Cardiac fibroblast (primary cell): ENCODE results near the gene SEPTIN8.

Experiments
- DNase-seq, 2 donors: peaks; one replicate each; pipeline versions ENCODE4 v3.0.0 to v3.0.0-alpha.2; 2010; ENCODE audit warnings: low read depth in 2 of 2
- H3K4me3 ChIP-seq, 2 donors: replicated peaks in 1 of 2; 1 replicate in 1 of 2; 2 replicates in 1 of 2; pipeline ENCODE4 v1.5.1; 2011; ENCODE audit warnings: low read depth in 2 of 2, low read length in 2 of 2, mild to moderate bottlenecking in 2 of 2, moderate library complexity in 1 of 2
- CTCF ChIP-seq: IDR thresholded peaks from one replicate; pipeline ENCODE4 v1.5.1; 2011; ENCODE audit warnings: low read depth, mild to moderate bottlenecking, low read length, inconsistent platforms

The SEPTIN8 gene

GRCh38 chr5:132742626-132743025, 34.4 kb downstream of the SEPTIN8 start:
- no peak overlapping the region for H3K4me3 ChIP-seq
- no peak for DNase-seq
- no peak for TF ChIP-seq CTCF

GRCh38 chr5:132742158-132742557, 34.9 kb downstream of the SEPTIN8 start:
- TF ChIP-seq CTCF = no peak
- no peak for DNase-seq
- no peak overlapping the region for H3K4me3 ChIP-seq

GRCh38 chr5:132739232-132739631, 37.8 kb downstream of the SEPTIN8 start:
- H3K4me3 ChIP-seq = no peak overlapping the region
- DNase-seq = no peak
- TF ChIP-seq CTCF = no peak

GRCh38 chr5:132737982-132738681, 38.9 kb downstream of the SEPTIN8 start:
- no peak for TF ChIP-seq CTCF
- DNase-seq = no peak
- H3K4me3 ChIP-seq = no peak overlapping the region

GRCh38 chr5:132736853-132737833, 39.9 kb downstream of the SEPTIN8 start, which contains the start of gene KIF3A:
Gene KIF3A, minus strand, starts transcription at chr5:132737546. Its CDS starts 127 bp downstream, at chr5:132737419.
- TF ChIP-seq CTCF = no peak
- H3K4me3 ChIP-seq = peak within 1 kb of the TSS; percentile 90 to 95
- peak; percentile 96 to 97 for DNase-seq

- no peak overlapping the region for H3K4me3 ChIP-seq
- no peak for TF ChIP-seq CTCF
- DNase-seq = no peak
These were observed 42.4 kb downstream of the SEPTIN8 start for GRCh38 chr5:132734687-132735086.
